ENCODE results near the gene ZC3H7B.
A peak's percentile ranks its signal among the peaks of the same experiment; 100 is the strongest.
"Not testable (repeated sequence)": the region's sequence is repeated elsewhere in the genome, so short reads cannot be mapped to it uniquely, and the experiment has no call there.

The ZC3H7B gene

GRCh38 chr22:41394012-41394356 is 92.7 kb downstream of the ZC3H7B start:
- no peak for DNase-seq

DNA sequence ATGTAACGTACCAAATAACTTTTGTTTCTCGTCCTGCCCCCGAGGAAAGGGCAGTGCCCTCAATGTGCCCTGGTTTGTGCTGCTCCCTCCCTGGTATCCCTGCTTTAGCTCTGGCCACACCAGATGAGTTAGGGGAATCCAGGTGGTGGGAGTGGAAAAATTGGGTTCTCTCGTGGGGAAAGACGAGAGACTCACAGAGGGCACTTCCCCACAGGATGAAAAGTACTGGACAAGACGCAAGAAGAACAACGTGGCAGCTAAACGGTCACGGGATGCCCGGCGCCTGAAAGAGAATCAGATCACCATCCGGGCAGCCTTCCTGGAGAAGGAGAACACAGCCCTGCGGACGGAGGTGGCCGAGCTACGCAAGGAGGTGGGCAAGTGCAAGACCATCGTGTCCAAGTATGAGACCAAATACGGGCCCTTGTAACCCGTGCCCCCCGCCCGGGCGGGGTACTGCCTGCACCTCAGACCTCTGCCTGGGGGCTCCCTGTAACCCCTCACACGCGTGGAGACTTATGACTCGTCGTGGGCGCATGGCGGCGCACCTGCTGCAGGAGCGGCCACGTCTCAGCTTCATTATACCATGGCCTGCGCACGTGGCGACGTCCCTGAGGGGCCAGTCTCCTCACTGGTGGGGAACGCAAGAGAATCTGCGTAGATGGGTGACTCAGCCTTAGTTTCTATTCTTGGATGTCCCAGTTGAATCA is 94.4 kb downstream of the ZC3H7B start:
- DNase-seq: no peak

DNA sequence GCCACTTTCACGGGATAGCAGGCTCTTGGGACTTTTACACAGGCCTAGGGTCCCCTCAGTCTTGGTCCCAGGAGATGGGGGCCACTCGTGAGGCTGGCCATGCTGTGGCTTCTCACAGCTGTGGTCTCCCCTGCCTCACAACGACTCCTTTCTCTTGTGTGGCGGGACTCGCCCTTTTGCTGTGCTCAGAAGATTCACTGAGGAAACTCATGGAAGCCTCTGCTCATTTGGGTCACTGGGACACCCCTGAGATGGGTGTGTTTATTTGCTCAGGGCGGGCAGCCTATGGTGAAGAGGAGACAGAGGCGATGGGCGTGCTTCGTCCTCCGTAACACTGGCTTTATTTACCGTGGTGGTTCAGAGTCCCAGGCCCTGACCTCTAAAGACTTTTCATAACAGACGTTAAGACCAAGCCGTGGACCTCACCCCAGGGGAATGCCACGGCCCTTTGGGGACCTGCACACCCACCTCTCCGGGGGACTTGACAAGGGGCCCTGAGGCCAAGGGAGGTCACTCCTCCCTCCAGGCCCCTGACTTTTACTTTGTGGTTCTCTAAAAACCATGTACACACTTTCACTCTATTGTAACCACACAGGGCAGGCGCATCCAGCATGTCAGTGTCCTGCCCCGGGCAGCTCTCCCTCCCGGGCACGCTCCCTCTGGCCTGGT is 96.0 kb downstream of the ZC3H7B start:
- DNase-seq: no peak

GRCh38 chr22:41398921-41399320 is 97.6 kb downstream of the ZC3H7B start:
- DNase-seq: no peak

- DNase-seq: peak; percentile 29 to 70
Observed at GRCh38 chr22:41401781-41402648, 100.7 kb downstream of the ZC3H7B start.

DNA sequence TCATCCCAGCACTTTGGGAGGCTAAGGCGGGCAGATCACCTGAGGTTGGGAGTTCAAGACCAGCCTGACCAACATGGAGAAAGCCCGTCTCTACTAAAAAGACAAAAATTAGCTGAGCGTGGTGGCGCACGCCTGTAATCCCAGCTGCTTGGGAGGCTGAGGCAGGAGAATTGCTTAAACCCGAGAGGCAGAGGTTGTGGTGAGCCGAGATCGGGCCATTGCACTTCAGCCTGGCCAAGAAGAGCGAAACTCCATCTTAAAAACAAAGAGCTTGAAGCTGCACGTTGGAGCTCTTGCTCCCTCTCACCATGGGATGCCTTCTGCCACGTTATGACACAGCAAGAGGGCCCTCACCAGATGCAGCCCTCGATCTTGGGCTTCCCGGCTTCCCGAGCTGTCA is 101.5 kb downstream of the ZC3H7B start:
- not testable (repeated sequence) for DNase-seq

- DNase-seq: peak; percentile 67 to 71
Observed at GRCh38 chr22:41403532-41404318, 102.4 kb downstream of the ZC3H7B start.

- no peak for DNase-seq
Observed at GRCh38 chr22:41405588-41405987, 104.3 kb downstream of the ZC3H7B start.

DNA sequence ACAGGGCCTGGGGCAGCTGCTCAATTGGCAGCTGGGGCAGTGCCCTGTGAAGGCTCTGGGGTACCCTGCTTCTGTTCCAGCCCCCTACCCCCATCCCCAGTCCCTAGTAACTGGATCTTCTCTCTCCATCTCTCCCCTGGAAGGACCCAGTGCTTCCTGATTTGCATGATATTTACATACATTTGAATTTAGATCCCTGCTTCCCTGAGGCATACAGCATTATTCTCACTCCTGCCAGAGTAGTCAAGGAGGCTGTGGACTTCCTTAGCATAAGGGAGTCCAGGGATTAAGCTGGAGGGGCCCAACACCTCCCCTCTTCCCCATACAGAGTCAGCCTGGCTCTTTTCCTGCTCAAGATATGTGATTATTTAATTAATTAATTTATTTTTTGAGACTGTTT is 105.1 kb downstream of the ZC3H7B start:
- no peak for DNase-seq

GRCh38 chr22:41407433-41407832 is 106.1 kb downstream of the ZC3H7B start:
- DNase-seq: no peak

DNA sequence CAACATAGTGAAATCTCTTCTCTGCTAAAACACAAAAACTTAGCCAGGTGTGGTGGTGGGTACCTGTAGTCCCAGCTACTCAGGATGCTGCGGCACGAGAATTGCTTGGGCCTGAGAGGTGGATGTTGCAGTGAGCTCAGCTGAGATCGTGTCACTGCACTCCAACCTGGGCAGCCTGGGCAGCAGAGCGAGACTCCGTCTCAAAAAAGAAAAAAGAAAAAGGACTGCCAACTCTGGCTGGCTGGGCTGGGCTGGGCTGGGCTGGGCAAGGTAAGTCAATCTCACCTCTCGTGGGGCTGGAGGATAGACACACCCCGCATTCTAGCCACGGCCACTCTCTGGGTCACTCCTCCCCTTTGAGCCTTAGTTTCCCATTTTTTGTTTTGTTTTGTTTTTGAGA is 107.3 kb downstream of the ZC3H7B start:
- DNase-seq: no peak
